GM12864 (cell line): ENCODE data around the gene CIB1.

Experiments
- DNase-seq: peaks from one replicate; pipeline ENCODE4 v3.0.0-alpha.2; 2011; ENCODE audit warnings: low read depth
- H3K4me3 ChIP-seq: 2 replicates; pipeline ENCODE4 v1.5.1; 2011; ENCODE audit warnings: mild to moderate bottlenecking, low read depth, low read length, control low read depth
- TF ChIP-seq, protein P1 (sequence below): IDR thresholded peaks from 2 replicates; pipeline ENCODE4 v1.5.1; 2011; ENCODE audit warnings: low read depth, mild to moderate bottlenecking, moderate library complexity, low read length, control low read depth, inconsistent platforms; ENCODE audit errors: missing control alignments

The CIB1 gene

DNA sequence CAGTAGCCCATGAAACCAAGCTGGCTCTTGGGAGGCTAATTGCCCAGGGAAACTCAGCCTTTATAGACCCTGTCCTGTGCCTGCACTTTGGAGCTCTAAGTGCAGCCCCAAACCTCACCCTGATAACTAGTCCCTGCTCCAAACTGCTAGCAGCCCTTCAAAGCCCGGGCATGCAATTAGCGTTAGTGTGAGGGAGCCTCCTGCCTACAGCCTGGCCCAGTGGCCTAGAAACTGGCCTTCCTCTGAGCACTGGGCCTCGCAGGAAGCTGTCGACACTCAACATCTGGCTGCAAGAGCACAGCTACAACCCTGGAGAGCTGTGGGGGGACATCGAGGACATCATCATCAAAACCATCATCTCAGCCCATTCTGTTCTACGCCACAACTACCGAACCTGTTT lies 24.0 kb upstream of the CIB1 start:
- H3K4me3 ChIP-seq = no peak overlapping the region
- no peak for DNase-seq
- TF ChIP-seq, protein P1, sequence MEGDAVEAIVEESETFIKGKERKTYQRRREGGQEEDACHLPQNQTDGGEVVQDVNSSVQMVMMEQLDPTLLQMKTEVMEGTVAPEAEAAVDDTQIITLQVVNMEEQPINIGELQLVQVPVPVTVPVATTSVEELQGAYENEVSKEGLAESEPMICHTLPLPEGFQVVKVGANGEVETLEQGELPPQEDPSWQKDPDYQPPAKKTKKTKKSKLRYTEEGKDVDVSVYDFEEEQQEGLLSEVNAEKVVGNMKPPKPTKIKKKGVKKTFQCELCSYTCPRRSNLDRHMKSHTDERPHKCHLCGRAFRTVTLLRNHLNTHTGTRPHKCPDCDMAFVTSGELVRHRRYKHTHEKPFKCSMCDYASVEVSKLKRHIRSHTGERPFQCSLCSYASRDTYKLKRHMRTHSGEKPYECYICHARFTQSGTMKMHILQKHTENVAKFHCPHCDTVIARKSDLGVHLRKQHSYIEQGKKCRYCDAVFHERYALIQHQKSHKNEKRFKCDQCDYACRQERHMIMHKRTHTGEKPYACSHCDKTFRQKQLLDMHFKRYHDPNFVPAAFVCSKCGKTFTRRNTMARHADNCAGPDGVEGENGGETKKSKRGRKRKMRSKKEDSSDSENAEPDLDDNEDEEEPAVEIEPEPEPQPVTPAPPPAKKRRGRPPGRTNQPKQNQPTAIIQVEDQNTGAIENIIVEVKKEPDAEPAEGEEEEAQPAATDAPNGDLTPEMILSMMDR = no peak

DNA sequence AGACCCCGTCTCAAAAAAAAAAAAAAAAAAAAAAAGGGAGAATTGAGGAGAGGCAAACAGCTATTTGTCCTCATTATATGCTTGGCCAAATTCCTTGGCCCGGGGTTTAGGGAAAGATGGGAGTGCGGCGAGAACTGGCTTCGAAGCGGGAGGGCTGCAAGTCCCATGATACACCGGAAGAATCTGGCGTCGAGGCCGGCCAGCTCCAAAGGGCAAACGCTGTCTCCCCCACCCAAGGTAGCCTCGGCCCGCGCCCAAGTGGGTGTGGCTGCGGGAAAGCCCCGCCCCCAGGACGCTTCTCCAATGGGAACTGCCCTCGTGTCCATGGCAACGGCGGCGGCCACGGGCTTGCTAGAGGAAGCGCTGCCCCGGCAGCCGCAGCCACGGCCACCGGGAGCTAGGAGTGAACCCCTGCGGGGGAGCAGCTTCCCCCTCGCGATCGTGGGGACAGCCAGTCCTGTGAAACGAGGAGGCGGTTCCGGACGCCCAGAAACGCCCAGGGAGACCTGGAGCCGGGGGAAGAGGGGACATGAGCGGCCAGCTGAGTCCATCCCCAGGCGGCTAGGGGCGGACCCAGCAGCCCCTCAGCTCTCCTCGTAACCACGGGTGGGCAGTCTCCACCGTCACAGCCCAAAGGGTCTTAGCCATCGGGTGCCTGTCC lies 15.6 kb upstream of the CIB1 start, which contains the start of gene TTLL13:
TSS of gene TTLL13 (plus strand) at position 354 of the 661 bp plus-strand sequence. CDS start 1,075 bp downstream, outside the sequence.
- no peak for DNase-seq
- TF ChIP-seq, protein P1 = no peak
- H3K4me3 ChIP-seq = peak within 1 kb of the TSS; percentile 49

DNA sequence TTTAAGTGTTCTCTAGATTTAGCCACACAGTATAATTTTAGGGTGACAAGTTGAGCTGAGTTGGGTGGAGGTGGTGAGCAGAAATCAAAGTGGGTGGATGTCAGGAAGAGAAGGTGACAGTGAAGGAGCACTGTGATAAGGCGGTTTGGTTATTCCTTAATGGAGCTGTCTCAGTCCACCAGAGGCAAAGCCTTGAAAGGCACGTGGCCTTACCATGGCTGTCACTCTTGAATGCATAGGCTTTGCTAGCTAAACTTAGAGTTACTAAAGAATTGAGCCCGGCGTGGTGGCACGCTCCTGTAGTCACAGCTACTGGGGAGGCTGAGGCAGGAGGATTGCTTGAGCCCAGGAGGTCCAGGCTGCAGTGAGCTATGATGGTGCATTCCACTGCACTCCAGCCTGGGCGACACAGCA lies 15.1 kb upstream of the CIB1 start:
- TF ChIP-seq, protein P1 = no peak
- no peak overlapping the region for H3K4me3 ChIP-seq
- DNase-seq = no peak

DNA sequence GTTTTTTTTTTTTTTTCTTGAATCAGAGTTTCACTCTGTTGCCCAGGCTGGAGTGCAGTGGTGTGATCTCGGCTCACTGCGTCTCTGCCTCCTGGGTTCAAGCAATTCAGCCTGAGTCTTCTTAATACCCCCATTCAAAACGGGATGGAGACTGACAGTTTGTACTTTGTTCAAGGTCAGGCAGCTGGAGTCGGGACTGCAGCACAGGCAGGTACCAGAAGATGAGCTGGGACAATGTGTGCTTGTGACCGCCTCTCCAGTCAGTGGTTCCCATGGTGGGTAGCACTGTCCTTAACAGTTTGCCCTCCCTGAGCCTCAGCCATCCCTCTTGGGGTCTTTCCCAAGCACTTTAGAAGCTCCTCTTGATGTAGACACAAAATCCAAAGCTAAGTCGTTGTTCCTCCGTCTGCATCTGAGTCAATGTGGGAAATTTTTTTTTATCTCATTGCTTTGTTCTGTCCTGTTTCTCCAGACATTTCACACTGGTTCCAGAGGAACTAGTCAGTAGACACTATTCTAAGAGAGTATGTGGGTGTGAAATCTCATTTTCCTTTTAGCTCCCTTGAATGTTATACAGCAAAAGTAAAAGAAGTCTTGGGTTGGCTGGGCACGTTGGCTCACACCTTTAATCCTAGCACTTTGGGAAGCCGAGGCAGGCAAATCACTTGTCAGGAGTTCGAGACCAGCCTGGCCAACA lies 10.3 kb upstream of the CIB1 start:
- TF ChIP-seq, protein P1 = no peak
- no peak for DNase-seq
- no peak overlapping the region for H3K4me3 ChIP-seq

DNA sequence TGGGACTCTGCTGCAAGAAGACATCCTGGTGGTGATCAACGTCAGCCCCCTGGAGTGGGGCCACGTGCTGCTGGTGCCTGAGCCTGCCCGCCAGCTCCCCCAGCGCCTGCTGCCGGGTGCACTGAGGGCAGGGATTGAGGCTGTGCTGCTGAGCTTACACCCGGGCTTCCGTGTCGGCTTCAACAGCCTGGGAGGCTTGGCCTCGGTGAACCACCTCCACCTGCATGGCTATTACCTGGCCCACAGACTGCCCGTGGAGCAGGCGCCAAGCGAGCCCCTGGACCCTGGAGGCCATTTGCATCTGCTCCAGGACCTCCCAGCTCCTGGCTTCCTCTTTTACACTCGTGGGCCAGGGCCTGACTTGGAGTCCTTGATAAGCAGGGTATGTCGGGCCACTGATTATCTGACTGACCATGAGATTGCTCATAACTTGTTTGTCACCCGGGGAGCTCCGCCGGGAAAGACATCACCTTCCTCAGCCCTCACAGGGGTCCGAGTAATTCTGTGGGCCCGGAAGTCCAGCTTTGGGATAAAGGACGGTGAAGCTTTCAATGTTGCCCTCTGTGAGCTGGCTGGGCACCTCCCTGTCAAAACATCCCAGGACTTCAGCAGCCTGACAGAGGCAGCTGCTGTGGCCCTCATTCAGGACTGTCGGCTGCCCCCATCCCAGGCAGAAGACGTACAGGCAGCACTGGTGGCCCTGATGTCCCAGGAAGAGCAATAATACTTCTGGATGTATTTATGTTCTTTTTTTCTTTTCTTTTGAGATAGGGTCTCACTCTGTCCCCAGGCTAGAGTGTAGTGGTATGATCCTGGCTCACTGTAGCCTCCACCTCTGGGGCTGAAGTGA lies 7.8 kb upstream of the CIB1 start:
- DNase-seq = no peak
- H3K4me3 ChIP-seq = no peak overlapping the region
- TF ChIP-seq, protein P1 = no peak

DNA sequence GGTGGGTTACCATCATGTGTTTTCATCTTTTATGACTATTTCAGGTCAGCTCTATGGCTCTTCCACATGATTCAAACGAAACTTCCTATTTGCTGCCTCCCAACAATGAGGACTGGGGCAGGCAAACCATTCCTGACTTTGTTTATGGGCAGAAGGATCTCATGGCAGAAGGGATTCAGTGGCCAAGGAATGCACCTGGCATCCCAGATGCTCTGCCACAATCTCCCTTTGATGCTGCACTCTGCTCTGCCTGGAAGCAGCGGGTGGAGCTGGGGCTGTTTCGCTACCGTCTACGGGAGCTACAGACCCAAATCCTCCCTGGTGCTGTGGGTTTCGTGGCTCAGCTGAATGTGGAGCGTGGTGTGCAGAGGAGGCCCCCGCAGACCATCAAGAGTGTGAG lies 7.1 kb upstream of the CIB1 start:
- H3K4me3 ChIP-seq = no peak overlapping the region
- no peak for DNase-seq
- TF ChIP-seq, protein P1 = no peak
